GM19438 (cell line): ENCODE measurements around the gene GRM6.

ENCODE experiments used
- ATAC-seq: cut with Tn5 transposase; IDR thresholded peaks from one replicate; pipeline ENCODE4 v1.9.1; 2021; ENCODE audit warnings: low read depth; ENCODE audit not compliant: unreplicated experiment

GRM6 gene

DNA sequence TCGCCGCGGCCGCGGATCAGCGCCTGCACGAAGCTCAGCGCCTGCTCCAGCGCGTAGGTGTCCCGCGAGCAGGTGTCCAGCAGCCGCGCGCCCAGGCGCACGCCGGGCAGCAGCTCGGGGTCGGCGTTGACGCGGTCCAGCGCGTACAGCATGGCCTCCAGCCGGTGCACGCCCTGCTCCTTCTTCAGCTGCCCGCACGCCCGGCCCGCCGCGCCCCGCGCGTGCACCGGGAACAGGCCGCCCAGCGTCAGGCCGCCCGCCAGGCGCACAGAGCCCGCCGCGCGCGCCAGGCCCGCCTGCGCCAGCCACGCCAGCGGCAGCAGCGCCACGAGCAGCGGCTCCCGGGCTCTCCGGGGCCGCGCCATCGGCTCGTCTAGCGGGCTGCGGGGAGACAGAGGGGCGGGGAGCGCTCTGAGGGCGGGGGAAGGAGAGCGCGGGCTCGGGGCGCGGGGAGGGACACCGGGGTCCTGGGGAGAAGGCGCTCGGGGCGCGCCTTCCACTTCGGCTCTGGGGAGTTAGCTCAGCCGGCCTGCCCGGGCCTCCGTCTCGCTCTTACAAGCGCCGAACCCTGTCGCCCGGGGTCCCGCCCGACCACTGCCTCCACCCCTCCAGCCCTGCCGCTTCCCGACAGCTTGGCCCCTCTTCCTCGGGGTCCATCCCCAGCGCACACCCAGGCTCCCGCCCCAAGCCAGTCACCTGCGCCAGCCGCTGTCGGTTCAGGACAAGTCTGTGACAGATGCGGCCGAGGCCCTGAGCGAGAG is at the start of gene GRM6:
TSS of gene GRM6 (minus strand) at position 741 of the 761 bp plus-strand sequence. CDS start at position 365, 376 bp downstream.
- no peak for ATAC-seq

DNA sequence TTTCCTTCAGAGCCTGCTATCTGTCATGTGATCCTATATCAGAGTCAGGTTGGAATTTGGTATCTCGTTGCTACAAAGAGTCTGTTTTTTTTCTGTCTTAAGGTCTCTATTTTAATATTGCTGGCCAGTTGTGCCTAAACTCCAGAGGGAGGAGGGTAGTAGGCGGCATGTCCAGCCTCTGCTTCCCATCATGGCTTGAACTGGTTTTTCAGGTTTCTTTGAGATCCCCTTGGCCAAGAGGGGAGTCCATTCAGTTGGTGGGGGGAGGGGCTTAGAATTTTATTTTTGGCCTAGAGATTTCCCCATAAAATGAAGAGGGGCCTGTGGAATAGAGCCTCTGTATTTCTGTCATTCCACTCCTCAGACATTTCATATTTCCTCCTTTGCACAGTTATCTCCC is 49.6 kb upstream of the GRM6 start:
- ATAC-seq = no peak

DNA sequence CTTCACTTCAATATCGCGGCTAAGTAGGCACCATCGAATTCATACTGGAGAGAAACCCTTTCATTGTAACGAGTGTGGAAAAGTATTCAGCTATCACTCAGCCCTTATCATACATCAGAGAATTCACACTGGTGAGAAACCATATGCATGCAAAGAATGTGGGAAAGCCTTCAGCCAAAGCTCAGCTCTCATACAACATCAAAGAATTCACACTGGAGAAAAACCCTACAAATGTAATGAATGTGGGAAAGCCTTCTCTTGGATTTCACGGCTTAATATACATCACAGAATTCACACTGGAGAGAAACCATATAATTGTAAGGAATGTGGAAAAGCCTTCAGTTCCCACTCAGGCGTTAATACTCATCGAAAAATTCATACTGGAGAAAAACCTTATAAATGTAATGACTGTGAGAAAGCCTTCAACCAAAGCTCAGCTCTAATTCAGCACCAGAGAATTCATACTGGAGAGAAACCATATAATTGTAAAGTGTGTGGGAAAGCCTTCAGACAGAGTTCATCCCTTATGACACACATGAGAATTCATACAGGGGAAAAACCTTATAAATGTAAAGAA is 38.0 kb upstream of the GRM6 start:
- no peak for ATAC-seq

DNA sequence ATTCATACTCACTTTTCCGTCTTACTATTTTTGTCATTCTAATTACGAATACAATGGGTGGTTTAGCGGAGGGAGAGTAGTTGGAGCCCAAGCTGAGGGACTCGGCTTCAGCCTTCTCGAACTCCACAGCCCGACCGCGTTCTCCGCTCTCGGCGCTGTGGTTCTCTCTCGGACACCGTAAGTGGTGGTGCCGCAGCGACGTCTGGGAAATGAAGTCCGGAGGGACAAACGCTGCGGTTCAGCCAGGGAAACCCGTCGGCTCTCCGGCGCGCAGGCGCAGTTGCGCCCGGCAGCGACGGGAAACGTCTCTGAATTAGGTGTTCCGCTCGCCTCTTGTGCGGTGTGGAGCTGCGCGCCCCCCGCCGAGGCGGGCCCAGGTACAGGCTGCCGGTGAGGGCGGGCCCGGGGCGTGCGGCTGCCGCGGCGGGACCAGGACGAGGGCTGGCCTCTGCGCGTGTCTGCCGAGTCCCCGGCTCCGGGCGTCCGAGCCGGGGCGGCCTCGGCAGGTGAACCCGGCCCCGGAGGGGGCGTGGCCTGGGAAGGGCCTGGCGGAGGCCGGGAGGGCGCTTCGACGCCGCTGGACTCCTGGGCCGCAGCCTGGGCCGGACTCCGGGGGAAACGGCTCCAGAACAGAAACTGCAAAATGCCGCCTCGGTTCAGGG is 28.5 kb upstream of the GRM6 start, which contains the start of gene ZNF879:
TSS of gene ZNF879 (plus strand) at position 277 of the 662 bp plus-strand sequence. CDS start 1,201 bp downstream, outside the sequence.
- ATAC-seq = peak; percentile 86

DNA sequence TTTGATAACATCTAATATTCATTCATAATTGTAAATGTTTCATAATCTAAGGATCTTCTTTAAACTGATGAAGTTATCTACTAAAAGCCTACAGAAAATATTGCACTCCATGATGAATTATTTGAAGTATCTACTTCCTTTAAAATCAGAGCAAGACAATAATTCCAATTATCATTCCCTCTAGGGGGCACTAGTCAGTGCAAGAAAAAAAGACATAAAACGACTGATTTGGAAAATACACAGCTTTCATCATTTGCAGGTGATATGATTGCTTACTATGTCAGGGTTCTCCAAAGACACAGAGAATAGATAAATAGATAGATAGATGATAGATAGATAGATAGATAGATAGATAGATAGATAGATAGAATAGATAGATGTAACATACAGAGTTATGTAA is 13.5 kb upstream of the GRM6 start:
- no peak for ATAC-seq

DNA sequence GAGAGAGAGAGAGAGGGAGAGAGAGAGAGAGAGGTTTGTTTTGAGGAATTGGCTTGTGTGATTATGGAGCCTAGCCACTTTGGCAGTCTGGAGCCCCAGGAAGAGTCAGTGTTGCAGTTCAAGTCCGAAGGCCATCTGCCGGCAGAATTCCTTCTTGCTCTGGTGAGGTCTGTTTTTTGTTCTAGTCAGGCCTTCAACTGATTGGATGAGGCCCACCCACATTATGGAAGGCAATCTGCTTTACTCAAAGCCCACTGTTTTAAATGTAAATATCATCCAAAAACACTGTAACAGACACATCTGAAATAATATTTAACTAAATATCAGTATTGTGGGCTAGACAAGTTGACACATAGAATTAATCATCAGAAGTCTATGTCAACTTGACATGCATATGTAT is 11.4 kb upstream of the GRM6 start:
- no peak for ATAC-seq

DNA sequence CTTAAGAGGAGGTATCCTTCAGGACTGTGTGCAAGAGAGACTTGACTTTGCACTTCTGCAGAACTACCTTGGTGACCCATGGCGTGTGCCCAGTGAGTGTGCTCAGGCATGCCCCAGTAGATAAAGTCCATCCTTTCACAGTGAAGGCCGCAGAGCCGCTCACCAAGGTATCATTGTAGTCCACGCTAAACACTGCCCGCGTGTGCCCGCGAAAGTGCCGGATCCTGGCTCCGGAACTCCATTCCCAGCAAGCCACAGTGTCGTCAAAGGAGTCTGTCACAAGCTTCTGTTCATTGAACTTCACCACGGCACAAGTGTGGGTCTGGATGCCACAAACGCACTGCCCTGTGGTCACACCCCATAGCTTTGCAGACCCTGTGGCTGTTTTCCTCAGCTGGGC is 3.3 kb upstream of the GRM6 start:
- ATAC-seq = no peak

DNA sequence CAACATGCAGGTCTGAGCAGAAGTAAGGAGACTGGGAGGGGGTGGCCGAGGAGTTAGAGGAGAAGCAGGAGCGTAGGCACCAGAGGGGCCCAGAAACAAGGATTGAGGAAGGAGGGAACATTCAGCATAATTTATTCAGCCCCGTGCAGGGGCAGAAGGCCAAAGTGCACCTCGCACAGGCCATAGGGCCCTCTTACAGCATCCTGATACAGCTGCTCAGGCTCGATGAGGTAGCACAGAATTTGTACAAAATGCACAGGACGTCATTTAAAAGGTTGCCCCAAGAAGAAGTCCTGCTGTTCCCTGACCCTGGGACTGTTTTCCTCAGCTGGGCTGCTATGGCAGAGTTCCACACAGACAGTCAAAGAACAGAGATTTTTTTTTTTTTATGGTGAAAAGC is 2.1 kb upstream of the GRM6 start:
- ATAC-seq = no peak

DNA sequence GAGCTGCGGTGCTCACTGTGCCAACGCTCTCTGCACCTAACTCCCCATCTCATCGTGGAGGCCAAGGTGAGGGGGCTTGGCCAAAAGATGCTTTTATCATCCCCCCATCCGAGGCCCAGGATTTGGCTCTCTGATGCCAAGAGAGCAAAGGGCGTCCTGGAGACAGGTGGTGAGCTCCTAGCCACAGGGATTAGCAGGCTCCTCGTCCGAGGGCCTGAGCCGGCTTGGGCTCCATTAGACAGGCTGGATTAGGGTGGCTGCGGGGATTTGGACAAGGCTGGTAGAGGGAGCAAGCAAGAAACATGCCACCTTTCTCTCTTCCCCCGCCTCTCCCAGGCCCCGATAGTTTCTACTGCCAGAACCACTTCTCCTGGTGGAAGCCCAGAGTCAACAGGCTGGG is 1.0 kb upstream of the GRM6 start:
- ATAC-seq = no peak

DNA sequence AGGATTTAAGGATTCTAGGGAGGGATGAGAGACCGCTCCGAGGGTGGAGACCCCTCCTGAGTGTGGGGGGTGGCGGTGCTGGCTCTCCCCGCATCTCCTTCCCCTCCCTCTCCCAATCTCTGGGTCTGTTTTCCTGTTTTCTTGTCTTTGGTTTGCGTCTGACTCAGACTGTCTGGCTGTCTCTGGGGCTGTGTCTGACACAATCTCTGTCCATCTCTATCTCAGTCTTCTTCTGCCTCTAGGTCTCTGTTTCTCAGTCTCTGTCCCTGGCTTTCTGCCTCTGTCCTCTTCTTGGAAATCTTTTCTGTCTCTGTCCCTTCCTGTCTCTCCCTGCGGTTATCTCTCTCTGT is 196 bp upstream of the GRM6 start:
- no peak for ATAC-seq

DNA sequence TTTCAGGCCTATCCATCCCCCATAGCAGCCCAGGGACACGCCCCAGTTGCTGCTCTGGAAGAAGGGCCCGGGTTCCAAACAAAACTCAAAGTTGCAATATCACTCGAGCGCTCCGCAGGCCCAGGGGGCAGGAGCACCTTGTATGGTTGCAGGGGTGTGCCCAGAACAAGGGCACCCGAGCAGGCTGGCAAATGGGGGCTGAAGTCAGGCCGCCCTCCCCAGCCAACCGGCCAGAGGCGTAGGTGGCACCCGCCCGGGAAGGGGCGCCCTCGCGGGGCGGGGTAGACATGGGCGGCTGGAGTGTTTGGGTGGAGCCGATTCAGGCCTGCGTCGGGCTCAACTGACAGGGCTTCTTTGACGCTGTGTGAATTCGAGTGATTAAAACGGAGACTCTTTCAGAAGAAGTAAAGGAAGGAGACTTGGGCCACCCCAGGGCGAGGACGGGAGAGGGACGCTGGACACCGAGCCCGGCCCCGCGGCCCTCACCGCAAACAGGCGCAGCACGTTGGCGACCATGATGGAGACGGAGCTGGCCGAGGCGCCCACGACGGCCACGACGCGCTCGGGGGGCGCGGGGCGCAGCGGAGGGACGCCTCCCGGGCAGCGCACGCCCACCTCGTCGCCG is 1.1 kb downstream of the GRM6 start:
- ATAC-seq = no peak

DNA sequence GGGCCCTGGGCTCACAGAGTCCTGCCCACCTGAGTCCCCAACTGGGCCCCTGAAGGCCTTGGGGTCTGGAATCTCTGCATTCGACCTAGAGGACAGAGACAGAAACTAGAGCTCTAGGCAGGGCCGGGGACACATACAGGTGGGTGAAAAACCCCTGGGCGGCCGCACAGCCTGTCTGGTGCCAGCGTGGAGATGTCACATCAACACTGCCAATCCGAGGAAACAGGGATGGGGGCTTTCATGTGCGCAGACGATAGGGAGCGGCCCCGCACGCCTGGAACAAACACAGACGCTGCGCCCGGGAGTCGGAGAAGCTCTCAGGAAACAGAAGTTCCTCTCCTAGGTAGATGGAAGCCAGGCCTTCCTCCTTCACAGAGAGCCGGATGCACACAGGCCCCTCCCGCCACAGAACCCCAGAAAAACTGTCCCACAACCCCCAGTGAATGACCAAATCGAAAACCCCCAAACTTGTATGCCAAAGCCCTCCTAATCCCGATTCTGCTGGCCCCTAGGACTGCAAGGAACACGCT is 1.8 kb downstream of the GRM6 start:
- ATAC-seq = no peak

DNA sequence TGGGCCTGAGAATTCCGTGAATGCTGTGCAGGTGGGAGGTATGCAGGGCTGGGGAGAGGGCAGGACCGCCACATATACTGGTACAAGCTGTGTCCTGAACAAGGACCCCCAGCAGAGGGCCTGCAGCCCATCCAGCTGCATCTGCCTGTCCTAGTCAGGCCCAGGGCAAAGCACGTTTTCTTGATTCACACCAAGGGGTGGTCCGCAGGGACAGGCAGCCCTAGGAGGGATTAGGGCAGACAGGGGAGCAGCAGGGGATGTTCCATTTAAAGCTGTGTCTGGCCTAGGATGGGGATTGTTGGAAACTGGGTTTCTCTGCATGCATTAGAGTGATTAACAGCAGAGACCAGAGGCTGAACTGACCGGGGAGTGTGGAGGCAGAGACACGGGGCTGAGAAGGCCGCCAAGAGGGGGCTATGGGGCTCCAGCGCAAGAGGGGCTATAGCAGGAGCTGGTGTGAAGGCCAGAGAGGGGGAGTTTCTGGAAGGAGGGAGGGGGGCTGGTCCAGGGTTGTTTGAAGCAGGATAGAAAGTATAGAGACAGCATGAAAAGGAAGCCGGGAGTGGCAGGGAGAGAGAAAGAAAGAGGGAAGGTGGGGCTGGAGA is 2.7 kb downstream of the GRM6 start:
- no peak for ATAC-seq

DNA sequence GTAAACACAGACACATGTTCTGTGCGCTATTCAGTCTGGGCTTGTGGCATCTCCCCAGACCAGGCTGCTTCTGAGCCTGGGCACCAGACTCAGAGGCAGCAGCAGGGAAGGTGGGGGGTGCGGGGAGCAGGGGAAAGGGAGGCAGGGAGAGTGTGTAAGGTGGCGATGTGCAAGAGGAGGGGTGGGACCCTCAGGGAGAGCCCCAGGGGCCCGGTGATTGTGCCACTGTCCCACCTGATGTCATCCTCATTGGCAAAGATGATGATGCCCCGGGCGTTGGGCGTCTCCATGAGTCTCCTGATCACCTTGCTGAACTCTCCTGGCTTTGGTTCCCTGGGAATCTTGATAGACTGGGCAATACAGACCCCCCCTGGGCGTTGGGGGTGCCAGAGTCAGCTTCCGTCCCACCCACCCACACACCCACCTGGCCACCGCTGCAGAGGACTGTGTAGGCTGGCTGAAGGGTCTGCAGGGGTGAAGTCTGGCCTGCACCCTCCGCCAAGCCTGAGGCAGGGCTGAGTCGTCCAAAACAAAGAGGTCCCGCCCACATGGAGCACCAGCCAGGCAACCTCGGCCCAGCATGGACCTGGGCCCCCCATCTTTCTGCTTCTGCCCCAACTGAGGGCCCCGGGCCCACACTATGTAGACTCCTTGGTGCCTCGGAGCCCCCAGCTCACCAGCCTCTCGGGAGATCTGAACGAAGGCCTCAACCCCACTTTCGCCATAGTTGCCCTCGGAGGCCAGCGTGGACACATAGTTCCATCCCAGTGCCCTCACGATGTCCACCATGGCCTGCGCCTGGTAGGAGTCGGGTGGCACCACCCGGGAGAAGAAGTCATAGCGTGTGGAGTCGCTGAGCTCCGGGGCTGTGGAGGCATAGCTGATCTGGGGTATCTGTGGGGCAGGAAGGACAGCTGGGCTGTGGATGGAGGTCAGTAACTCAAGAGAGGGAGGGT is 3.7 kb downstream of the GRM6 start:
- no peak for ATAC-seq

DNA sequence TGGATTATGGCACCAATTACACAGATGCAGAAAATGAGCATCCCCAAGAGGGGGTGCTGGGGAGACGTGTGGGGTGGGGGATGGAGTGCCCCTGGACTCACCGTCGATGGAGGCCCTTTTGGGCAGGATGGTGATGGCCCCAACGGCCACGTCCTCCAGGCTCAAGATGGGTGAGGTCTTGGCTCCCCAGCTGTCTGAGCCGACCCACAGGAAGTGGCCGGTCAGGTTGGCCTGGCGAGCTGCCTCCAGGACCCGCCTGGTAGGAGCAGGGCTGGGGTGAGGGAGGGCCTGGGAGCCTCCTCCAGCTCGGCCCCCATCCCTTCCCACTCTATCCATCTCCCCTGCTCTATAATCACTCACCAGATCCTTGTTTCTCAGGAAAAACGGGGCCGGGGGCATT is 4.6 kb downstream of the GRM6 start:
- no peak for ATAC-seq

DNA sequence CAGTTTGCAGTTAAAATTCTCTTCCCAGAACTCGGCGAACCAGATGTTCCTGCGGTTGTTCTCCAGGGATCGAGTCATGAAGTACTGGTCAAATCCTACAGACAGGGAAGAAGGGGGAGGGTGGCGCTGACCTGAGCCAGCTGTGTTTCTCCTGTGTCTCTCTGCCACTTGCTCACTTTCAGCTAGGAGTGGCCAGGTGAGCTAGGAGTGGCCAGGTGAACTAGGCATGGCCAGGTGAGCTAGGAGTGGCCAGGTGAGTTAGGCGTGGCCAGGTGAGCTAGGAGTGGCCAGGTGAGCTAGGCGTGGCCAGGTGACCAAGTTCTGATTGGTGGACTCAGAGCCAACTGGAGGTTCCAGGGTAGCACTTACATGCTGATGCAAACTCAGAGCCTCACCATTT is 5.8 kb downstream of the GRM6 start:
- ATAC-seq = no peak

DNA sequence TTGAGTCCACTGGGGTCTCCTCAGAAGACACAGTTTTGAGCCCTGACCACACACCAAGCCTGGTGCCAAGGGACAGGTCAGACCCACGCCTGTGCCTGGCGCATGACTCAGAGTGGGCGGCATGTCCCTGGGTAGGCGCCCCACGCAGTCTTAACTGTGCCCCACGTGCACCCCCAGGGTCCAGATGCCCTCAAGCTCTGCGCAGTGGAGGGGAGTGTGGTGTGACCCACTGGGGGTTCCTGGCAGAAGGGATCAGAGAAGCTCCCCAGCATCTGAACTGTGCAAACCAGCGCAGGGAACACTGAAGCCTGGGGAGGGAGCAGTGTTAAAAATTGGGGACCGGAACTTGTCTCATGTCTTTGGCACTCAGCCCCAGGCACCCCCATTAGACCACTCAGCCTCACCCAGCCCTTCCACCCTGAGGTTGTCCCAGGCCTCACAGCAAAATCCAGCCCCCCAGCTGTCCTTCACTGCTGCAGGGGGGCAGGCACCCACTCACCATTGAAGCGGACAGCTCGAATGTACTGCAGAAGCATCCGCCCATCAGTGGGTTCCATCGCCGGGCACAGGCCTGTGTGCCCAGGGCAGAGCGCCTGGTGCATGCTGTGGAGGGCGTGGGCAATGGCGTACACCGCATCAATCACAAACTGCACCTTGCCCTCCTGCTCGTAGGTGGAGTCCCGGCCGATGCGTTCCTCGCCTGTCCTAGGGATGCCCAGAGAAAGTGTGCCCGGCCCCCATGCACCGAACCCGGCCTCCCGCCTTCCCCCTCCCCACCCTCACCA is 6.5 kb downstream of the GRM6 start:
- no peak for ATAC-seq

DNA sequence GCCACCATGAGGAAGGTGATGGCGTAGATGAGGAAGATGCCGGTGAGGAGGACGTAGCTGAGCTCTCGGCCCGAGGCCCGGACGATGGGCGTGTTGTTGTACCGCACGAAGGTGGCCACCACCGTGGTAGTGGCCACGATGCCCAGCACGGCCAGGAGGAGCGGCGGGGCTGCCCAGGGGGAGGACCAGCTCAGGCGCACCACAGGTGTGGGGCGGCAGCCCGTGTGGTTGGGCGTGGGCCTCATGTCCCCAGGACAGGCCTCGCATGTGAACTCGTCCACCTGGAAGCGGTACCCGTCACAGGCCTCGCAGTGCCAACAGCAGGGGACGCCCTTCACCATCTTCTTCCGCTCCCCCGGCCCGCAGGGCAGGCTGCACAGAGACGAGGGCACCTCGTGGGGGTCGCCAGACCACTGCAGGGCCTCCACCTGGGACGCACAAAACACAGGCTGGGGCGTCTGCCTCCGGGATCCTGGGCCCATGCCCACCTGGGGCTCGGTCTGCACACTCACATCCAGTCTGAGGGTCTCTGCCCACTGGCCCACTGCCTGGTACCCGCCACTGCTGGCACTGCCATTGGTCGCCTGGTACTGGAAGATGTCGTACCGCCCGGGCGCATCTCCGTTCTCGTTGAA is 8.7 kb downstream of the GRM6 start:
- no peak for ATAC-seq
